ENCODE results near the gene RPS17.

DNA sequence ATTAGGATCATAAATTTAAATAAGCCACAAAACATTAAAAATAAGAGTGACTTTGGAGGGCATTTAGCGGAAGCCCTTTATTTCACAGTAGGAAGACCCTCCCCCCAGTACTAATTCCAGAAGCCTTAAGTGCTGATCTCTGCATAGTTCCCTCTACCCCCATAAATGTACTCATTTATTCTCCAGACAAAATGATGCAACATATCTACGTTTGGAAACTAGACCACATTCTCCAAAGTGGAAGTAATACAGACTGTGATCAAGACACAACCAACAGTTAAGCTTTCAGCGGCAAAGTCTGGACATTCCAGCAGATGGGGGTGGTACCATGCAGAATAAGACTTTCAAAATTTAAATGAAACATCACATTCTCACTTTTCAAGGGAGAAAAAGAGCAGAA lies 44.8 kb upstream of the RPS17 start:
- TF ChIP-seq, protein P1, sequence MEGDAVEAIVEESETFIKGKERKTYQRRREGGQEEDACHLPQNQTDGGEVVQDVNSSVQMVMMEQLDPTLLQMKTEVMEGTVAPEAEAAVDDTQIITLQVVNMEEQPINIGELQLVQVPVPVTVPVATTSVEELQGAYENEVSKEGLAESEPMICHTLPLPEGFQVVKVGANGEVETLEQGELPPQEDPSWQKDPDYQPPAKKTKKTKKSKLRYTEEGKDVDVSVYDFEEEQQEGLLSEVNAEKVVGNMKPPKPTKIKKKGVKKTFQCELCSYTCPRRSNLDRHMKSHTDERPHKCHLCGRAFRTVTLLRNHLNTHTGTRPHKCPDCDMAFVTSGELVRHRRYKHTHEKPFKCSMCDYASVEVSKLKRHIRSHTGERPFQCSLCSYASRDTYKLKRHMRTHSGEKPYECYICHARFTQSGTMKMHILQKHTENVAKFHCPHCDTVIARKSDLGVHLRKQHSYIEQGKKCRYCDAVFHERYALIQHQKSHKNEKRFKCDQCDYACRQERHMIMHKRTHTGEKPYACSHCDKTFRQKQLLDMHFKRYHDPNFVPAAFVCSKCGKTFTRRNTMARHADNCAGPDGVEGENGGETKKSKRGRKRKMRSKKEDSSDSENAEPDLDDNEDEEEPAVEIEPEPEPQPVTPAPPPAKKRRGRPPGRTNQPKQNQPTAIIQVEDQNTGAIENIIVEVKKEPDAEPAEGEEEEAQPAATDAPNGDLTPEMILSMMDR (conservative IDR thresholded peaks at IDR 0.05 in 1 of 2, IDR thresholded peaks at IDR 0.05 in 1 of 2; ENCODE audit: low read depth in 1 of 2, low read length in 2 of 2): peak; percentile 27 to 34
- no peak for TF ChIP-seq EZH2 (IDR thresholded peaks at IDR 0.05; ENCODE audit: low read length, missing control alignments)
